Prostate gland (tissue), 2 donors: ENCODE measurements around the gene FER. TPM values are rescaled to one million over a fixed set of nuclear protein-coding genes. Genes with fewer than 3 reads are reported as not detected.
"Not testable (repeated sequence)": the region's sequence is repeated elsewhere in the genome, so short reads cannot be mapped to it uniquely, and the experiment has no call there.

Experiments used
- DNase-seq: peaks from one replicate; pipeline ENCODE4 v3.0.0-alpha.2; 2019; ENCODE audit warnings: low spot score
- H3K27ac ChIP-seq, 2 donors: fragments of 200-600 bp; sonication (generic); 2 replicates each; pipeline ENCODE4 v1.5.1; 2017 to 2019
- H3K27me3 ChIP-seq: fragments of 200-600 bp; sonication (generic); replicated peaks from 2 replicates; pipeline ENCODE4 v1.5.1; 2019; ENCODE audit not compliant: insufficient read depth
- H3K36me3 ChIP-seq, 2 donors: fragments of 200-600 bp; sonication (generic); 1 replicate in 1 of 2; 2 replicates in 1 of 2; pipeline versions ENCODE4 v1.5.1 to v1.8.1; 2017 to 2019
- H3K4me1 ChIP-seq: fragments of 200-600 bp; sonication (generic); replicated peaks from 2 replicates; pipeline ENCODE4 v1.5.1; 2019
- H3K4me3 ChIP-seq, 2 donors: fragments of 200-600 bp; sonication (generic); 2 replicates each; pipeline ENCODE4 v1.5.1; 2017 to 2019
- H3K9me3 ChIP-seq: fragments of 200-600 bp; sonication (generic); 2 replicates; pipeline ENCODE4 v1.5.1; 2017
- POLR2A ChIP-seq: fragments of 450-650 bp; IDR thresholded peaks from one replicate; pipeline ENCODE4 v1.6.1; 2016; ENCODE audit warnings: antibody characterized with exemption, mild to moderate bottlenecking
- POLR2AphosphoS5 ChIP-seq: sonication (generic); formaldehyde crosslinking; IDR thresholded peaks from one replicate; pipeline ENCODE4 v1.6.1; 2017; ENCODE audit warnings: antibody characterized with exemption
- WGBS: methylation state at CpG from one replicate; pipeline ENCODE4 v1.1.5; 2018; 5-methylcytosine and 5-hydroxymethylcytosine counted together
- intact Hi-C: fragments of 100-400 bp; cut with DNase I; formaldehyde crosslinking; loops from one replicate; pipeline ENCODE4 v1.14.2; 2022
- total RNA-seq, 2 donors: library from RNA; depleted of rRNA; stranded (reverse); fragments of >200 nt; gene quantifications; one replicate each; pipeline ENCODE4 v1.1.0, GENCODE V29; 2016
- TF ChIP-seq, protein P1 (sequence below), 4 experiments: fragments of 200-600 bp in 2 of 4; fragments of 450-650 bp in 2 of 4; sonication (generic) in 2 of 4; IDR thresholded peaks; 1 replicate in 3 of 4; 2 replicates in 1 of 4; pipeline ENCODE4 v1.5.1; 2016 to 2019; ENCODE audit warnings: antibody characterized with exemption in 4 of 4, mild to moderate bottlenecking in 2 of 4, moderate library complexity in 2 of 4

FER gene
- total RNA-seq, 2 donors from 2014 or later, result 9.1 to 36.0 TPM

DNA sequence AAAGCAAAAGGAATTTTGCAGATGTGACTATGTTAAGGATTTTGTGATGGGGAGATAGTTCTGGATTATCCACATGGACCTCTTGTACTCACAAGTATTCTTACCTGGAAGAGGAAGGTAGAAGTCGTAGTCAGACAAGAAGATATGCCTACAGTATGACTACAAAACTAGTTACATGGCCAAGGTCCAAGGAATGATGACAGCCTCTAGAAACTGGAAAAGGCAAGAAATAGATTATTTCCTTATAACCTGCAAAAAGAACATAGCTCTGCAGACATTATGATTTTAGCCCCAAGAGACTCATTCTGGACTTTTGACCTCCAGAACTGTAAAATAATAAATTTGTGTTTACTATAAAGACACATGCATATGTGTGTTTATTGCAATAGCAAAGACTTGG, 226.9 kb downstream of the FER start:
- H3K4me1 ChIP-seq, result no peaks in the 10 kb centered on the region
- H3K4me3 ChIP-seq, result no peak overlapping the region
- TF ChIP-seq POLR2A (no peak), POLR2AphosphoS5 (no peak)
- TF ChIP-seq, protein P1, sequence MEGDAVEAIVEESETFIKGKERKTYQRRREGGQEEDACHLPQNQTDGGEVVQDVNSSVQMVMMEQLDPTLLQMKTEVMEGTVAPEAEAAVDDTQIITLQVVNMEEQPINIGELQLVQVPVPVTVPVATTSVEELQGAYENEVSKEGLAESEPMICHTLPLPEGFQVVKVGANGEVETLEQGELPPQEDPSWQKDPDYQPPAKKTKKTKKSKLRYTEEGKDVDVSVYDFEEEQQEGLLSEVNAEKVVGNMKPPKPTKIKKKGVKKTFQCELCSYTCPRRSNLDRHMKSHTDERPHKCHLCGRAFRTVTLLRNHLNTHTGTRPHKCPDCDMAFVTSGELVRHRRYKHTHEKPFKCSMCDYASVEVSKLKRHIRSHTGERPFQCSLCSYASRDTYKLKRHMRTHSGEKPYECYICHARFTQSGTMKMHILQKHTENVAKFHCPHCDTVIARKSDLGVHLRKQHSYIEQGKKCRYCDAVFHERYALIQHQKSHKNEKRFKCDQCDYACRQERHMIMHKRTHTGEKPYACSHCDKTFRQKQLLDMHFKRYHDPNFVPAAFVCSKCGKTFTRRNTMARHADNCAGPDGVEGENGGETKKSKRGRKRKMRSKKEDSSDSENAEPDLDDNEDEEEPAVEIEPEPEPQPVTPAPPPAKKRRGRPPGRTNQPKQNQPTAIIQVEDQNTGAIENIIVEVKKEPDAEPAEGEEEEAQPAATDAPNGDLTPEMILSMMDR (IDR thresholded peaks at IDR 0.05), result no peak
- WGBS, result 97% methylated on average over 1 of the region's 1 CpG
- no peaks in the 10 kb centered on the region for H3K9me3 ChIP-seq
- no peaks in the 10 kb centered on the region for H3K27me3 ChIP-seq
- no peak for DNase-seq
- intact Hi-C loops, result no loop called here
- H3K36me3 ChIP-seq, result no peaks in the 10 kb centered on the region
- no peak overlapping the region for H3K27ac ChIP-seq

DNA sequence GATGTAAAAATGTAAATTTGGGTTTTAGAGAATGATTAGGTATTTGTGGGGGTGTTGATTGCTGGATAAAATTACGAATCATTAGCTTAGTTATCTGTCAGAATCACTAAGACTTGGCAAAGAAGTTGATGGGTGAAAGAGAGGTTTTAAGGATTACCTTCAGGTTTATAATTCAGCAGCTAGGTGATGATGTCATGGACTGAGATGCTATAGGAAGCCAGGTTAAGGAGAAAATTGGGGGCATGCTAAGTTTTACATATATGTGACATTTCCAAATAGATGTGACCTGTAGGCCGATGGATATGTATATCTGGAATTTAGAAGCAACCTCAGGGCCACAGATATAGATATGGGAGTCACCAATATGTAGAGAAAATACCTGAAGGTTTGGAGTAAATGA, 228.0 kb downstream of the FER start:
- DNase-seq, result no peak
- Histone ChIP-seq H3K4me3 (no peak overlapping the region), H3K4me1 (no peaks in the 10 kb centered on the region), H3K27me3 (no peaks in the 10 kb centered on the region), H3K9me3 (no peaks in the 10 kb centered on the region), H3K27ac (no peak overlapping the region), H3K36me3 (no peaks in the 10 kb centered on the region)
- TF ChIP-seq POLR2A, result no peak
- TF ChIP-seq, protein P1 (IDR thresholded peaks at IDR 0.05), result no peak
- no peak for TF ChIP-seq POLR2AphosphoS5
- WGBS, result 94% methylated on average over 2 of the region's 2 CpGs
- intact Hi-C loops, result no loop called here

DNA sequence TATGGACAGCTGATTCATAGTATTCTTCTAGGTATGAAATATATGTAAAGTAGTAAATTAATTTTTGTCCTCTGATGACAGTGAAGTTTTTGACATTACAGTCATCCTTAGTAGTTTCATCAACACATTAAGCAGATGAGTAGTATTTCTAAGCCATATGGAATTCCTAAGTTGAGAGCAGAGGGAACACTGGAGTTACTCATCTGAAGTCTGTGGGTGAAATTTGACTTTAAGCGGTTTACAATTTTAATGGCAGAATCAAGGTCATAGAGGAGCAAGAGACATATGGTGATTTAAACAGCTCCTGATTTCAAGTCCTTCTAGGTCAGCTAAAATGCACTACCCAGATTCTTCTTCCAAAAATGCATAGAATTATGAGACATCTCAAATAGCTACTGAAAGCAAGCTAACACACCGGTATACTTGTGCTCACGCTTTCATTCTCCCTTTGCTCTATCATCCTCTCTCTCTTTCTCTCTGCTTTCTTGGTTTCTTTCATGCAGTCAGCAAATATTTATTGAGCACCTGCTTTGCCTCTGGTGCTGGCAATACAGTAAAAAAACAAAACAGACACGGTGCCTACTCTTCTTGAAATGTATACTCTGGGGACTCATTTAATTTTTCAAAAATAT, 235.9 kb downstream of the FER start:
- H3K4me3 ChIP-seq, result no peak overlapping the region
- no peaks in the 10 kb centered on the region for H3K4me1 ChIP-seq
- intact Hi-C loops, result no loop called here
- H3K9me3 ChIP-seq, result no peaks in the 10 kb centered on the region
- no peaks in the 10 kb centered on the region for H3K36me3 ChIP-seq
- no peaks in the 10 kb centered on the region for H3K27me3 ChIP-seq
- DNase-seq, result no peak
- 58% methylated on average over 4 of the region's 4 CpGs for WGBS
- TF ChIP-seq POLR2AphosphoS5 (no peak), POLR2A (no peak)
- no peak overlapping the region for H3K27ac ChIP-seq

DNA sequence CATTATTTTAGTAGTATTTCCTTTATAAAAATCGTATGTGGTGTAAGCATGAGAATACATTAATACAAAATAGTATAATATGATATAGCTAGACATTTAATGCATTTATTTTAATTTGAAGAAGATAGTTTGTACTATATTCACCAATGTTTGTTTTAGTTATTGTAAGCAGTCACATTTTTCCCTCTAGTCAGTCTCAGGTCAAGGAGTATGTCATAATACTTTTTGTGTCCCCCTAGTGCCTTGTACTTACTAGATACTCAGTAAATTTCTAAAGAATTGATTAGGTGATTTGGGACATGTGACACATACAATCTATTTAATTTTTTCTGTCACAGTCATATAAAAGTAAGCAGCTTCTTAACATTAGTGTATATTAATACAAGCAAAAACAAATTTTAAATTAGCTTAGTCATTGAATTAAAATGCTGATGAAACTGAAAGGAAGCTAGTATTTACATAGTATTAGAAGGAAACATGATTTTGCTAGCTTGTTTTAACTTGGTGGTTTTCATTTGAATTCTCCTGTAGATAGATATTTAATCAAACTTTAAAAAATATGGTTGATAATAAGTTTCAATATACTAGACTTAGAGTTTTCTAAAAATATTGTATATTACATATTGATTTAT, 242.2 kb downstream of the FER start:
- WGBS, result 75% methylated on average over 1 of the region's 1 CpG
- Histone ChIP-seq H3K27ac (no peak overlapping the region), H3K4me1 (no peaks in the 10 kb centered on the region), H3K9me3 (no peaks in the 10 kb centered on the region), H3K36me3 (no peaks in the 10 kb centered on the region), H3K4me3 (no peak overlapping the region), H3K27me3 (no peaks in the 10 kb centered on the region)
- TF ChIP-seq POLR2AphosphoS5 (no peak), POLR2A (no peak)
- TF ChIP-seq, protein P1 (IDR thresholded peaks at IDR 0.05), result no peak
- intact Hi-C loops, result no loop called here
- DNase-seq, result no peak

DNA sequence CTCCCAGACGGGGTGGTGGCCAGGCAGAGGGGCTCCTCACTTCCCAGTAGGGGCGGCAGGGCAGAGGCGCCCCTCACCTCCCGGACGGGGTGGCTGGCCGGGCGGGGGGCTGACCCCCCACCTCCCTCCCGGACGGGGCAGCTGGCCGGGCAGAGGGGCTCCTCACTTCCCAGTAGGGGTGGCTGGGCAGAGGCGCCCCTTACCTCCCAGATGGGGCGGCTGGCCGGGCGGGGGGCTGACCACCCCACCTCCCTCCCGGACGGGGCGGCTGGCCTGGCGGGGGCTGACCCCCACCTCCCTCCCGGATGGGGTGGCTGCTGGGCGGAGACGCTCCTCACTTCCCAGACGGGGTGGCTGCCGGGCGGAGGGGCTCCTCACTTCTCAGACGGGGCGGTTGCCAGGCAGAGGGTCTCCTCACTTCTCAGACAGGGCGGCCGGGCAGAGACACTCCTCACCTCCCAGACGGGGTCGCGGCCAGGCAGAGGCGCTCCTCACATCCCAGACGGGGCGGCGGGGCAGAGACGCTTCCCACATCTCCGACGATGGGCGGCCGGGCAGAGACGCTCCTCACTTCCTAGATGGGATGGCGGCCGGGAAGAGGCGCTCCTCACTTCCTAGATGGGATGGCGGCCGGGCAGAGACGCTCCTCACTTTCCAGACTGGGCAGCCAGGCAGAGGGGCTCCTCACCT, 244.8 kb downstream of the FER start:
- H3K27me3 ChIP-seq, DNase-seq, H3K36me3 ChIP-seq, intact Hi-C loops, H3K9me3 ChIP-seq, H3K27ac ChIP-seq, H3K4me1 ChIP-seq, H3K4me3 ChIP-seq: not testable (repeated sequence)
- 93% methylated on average over 32 of the region's 47 CpGs for WGBS

DNA sequence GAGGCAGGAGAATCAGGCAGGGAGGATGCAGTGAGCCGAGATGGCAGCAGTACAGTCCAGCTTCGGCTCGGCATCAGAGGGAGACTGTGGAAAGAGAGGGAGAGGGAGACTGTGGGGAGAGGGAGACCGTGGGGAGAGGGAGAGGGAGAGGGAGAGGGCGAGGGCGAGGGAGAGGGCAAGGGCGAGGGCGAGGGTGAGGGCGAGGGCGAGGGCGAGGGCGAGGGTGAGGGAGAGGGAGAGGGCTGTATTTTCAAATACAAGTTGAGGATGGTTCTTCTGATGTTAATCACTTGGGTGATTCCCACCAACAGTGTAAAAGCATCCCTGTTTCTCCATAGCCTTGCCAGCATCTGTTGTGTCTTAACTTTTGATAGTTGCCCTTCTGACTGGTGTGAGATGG, 245.7 kb downstream of the FER start:
- H3K36me3 ChIP-seq, H3K9me3 ChIP-seq, H3K4me1 ChIP-seq, H3K4me3 ChIP-seq, DNase-seq, intact Hi-C loops, H3K27me3 ChIP-seq, H3K27ac ChIP-seq: not testable (repeated sequence)
- WGBS, result 95% methylated on average over 12 of the region's 12 CpGs
